ENCODE measurements around the gene NKAIN4.

Gene NKAIN4

GRCh38 chr20:63295018-63295417 is 40.8 kb upstream of the NKAIN4 start:
- Histone ChIP-seq H3K9me3 (replicated peaks; ENCODE audit: insufficient read depth, low read length) (no peaks in the 10 kb centered on the region), H4K20me1 (ENCODE audit: insufficient read depth, low read length) (no peaks in the 10 kb centered on the region), H3K9me2 (replicated peaks; ENCODE audit: insufficient read depth, low read length) (no peaks in the 10 kb centered on the region), H3K4me1 (ENCODE audit: low read length) (no peaks in the 10 kb centered on the region), H3K36me3 (replicated peaks; ENCODE audit: insufficient read depth, low read length) (no peaks in the 10 kb centered on the region), H3K4me2 (ENCODE audit: low read depth, low read length) (no peak overlapping the region), H3K9ac (ENCODE audit: low read length) (no peak overlapping the region), H3K4me3 (ENCODE audit: low read length) (no peak overlapping the region), H3F3A (ENCODE audit: insufficient read depth, low read length) (no peaks in the 10 kb centered on the region), H3K27me3 (replicated peaks; ENCODE audit: insufficient read depth, low read length) (peaks cover 80% of the 10 kb centered on the region), H2AFZ (ENCODE audit: low read length) (no peak overlapping the region), H3K27ac (ENCODE audit: low read length) (no peak overlapping the region), H3K79me2 (ENCODE audit: low read length) (no peaks in the 10 kb centered on the region)
- TF ChIP-seq EZH2 (optimal IDR thresholded peaks at IDR 0.05; ENCODE audit: low read depth, low read length): no peak
- TF ChIP-seq EZH2phosphoT487 (IDR thresholded peaks at IDR 0.05; ENCODE audit: low read length): no peak
- TF ChIP-seq, protein P1, sequence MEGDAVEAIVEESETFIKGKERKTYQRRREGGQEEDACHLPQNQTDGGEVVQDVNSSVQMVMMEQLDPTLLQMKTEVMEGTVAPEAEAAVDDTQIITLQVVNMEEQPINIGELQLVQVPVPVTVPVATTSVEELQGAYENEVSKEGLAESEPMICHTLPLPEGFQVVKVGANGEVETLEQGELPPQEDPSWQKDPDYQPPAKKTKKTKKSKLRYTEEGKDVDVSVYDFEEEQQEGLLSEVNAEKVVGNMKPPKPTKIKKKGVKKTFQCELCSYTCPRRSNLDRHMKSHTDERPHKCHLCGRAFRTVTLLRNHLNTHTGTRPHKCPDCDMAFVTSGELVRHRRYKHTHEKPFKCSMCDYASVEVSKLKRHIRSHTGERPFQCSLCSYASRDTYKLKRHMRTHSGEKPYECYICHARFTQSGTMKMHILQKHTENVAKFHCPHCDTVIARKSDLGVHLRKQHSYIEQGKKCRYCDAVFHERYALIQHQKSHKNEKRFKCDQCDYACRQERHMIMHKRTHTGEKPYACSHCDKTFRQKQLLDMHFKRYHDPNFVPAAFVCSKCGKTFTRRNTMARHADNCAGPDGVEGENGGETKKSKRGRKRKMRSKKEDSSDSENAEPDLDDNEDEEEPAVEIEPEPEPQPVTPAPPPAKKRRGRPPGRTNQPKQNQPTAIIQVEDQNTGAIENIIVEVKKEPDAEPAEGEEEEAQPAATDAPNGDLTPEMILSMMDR (IDR thresholded peaks at IDR 0.05; ENCODE audit: low read length): no peak
- DNase-seq: no peak

DNA sequence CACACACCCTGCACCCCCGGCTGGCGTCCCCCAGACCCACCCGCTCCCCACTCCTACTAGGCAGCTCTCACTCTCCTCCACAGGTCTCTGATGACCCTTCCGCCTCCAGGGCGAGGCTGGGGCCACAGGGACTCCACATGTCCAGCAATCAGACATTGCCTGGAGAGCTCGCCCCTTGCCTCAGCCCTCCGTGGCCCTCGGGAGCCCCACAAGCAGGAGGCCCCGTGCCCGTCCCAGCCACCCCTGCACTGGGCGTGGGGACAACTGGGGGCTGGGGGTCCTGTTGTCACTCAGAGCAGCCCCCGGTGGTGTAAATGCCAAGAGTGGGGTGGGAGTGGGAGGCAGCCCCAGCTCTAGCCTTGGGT is 40.3 kb upstream of the NKAIN4 start:
- Histone ChIP-seq H3K4me3 (ENCODE audit: low read length) (no peak overlapping the region), H4K20me1 (ENCODE audit: insufficient read depth, low read length) (no peaks in the 10 kb centered on the region), H3K79me2 (ENCODE audit: low read length) (no peaks in the 10 kb centered on the region), H3K36me3 (replicated peaks; ENCODE audit: insufficient read depth, low read length) (no peaks in the 10 kb centered on the region), H3F3A (ENCODE audit: insufficient read depth, low read length) (no peaks in the 10 kb centered on the region), H3K27me3 (replicated peaks; ENCODE audit: insufficient read depth, low read length) (peaks cover 76% of the 10 kb centered on the region), H3K4me2 (ENCODE audit: low read depth, low read length) (no peak overlapping the region), H3K4me1 (ENCODE audit: low read length) (no peaks in the 10 kb centered on the region), H3K9ac (ENCODE audit: low read length) (no peak overlapping the region), H2AFZ (ENCODE audit: low read length) (no peak overlapping the region), H3K9me3 (replicated peaks; ENCODE audit: insufficient read depth, low read length) (no peaks in the 10 kb centered on the region), H3K9me2 (replicated peaks; ENCODE audit: insufficient read depth, low read length) (no peaks in the 10 kb centered on the region), H3K27ac (ENCODE audit: low read length) (no peak overlapping the region)
- DNase-seq: no peak
- TF ChIP-seq EZH2 (optimal IDR thresholded peaks at IDR 0.05; ENCODE audit: low read depth, low read length) (no peak), EZH2phosphoT487 (IDR thresholded peaks at IDR 0.05; ENCODE audit: low read length) (no peak)
- TF ChIP-seq, protein P1 (IDR thresholded peaks at IDR 0.05; ENCODE audit: low read length): no peak

DNA sequence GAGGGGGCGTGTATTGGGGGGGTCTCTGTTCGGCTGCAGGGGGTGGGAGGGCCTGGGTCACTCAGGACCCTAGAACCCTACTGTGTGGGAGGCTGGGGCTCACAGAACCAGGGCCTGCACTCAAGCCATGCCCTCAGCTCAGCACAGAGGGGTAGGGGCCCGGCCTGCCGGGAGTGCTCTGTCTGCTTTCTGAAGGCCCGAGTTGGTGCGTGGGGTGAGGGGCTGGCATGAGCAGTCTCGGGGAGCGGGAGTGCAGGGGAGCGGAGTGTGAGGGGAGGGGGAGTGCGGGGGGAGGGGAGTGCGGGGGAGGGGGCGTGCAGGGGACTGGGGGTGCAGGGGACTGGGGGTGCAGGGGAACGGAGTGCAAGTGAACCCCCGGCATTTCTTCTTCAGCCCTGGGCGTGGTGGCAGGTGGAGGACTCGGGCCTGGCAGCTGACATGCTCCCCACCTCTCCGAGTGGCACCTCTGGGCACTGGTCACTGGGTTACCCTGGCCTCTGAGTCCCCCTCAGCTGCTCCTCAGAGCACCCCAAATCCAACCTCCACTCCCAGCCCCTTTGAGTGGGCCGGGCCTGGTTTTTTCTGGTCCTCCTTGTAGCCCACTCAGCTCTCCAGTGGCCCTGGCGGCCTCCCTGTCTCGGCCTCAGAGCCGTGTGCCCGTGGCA is 39.7 kb upstream of the NKAIN4 start:
- no peak overlapping the region for H3K4me2 ChIP-seq (ENCODE audit: low read depth, low read length)
- DNase-seq: no peak
- no peaks in the 10 kb centered on the region for H3K9me2 ChIP-seq (replicated peaks; ENCODE audit: insufficient read depth, low read length)
- no peak overlapping the region for H3K9ac ChIP-seq (ENCODE audit: low read length)
- no peaks in the 10 kb centered on the region for H3K9me3 ChIP-seq (replicated peaks; ENCODE audit: insufficient read depth, low read length)
- TF ChIP-seq EZH2 (optimal IDR thresholded peaks at IDR 0.05; ENCODE audit: low read depth, low read length): no peak
- TF ChIP-seq EZH2phosphoT487 (IDR thresholded peaks at IDR 0.05; ENCODE audit: low read length): no peak
- TF ChIP-seq, protein P1 (IDR thresholded peaks at IDR 0.05; ENCODE audit: low read length): no peak
- H4K20me1 ChIP-seq (ENCODE audit: insufficient read depth, low read length): no peaks in the 10 kb centered on the region
- H3K27me3 ChIP-seq (replicated peaks; ENCODE audit: insufficient read depth, low read length): peaks cover 71% of the 10 kb centered on the region
- H2AFZ ChIP-seq (ENCODE audit: low read length): no peak overlapping the region
- no peaks in the 10 kb centered on the region for H3K4me1 ChIP-seq (ENCODE audit: low read length)
- no peaks in the 10 kb centered on the region for H3K36me3 ChIP-seq (replicated peaks; ENCODE audit: insufficient read depth, low read length)
- H3F3A ChIP-seq (ENCODE audit: insufficient read depth, low read length): no peaks in the 10 kb centered on the region
- H3K27ac ChIP-seq (ENCODE audit: low read length): no peak overlapping the region
- no peak overlapping the region for H3K4me3 ChIP-seq (ENCODE audit: low read length)
- H3K79me2 ChIP-seq (ENCODE audit: low read length): no peaks in the 10 kb centered on the region
